A673 (cell line): ENCODE measurements around the gene DGKZ.

ENCODE experiments used
- CTCF ChIP-seq: fragments of 300-800, 200-600 bp; sonication (generic); conservative IDR thresholded peaks from 2 replicates; pipeline ENCODE4 v1.5.1; 2017; ENCODE audit warnings: low read depth, mild to moderate bottlenecking, antibody characterized with exemption, low read length, moderate library complexity, mixed read lengths
- EZH2 ChIP-seq: fragments of 200-600 bp; sonication (generic); IDR thresholded peaks from 2 replicates; pipeline ENCODE4 v1.6.1; 2017; ENCODE audit warnings: borderline replicate concordance, low read depth, mild to moderate bottlenecking, mixed read lengths, antibody characterized with exemption, low read length; ENCODE audit not compliant: poor library complexity, severe bottlenecking

- TF ChIP-seq CTCF (no peak), EZH2 (no peak)
Measured at GRCh38 chr11:46351606-46352005, 4.3 kb downstream of the DGKZ start.
